Body of pancreas (tissue), 4 donors: Measurements from ENCODE around the gene PARM1. TPM values are rescaled to one million over a fixed set of nuclear protein-coding genes. Genes with fewer than 3 reads are reported as not detected.
A peak's percentile ranks its signal among the peaks of the same experiment; 100 is the strongest.

Experiments
- ATAC-seq: fragments of 150-250 bp; one replicate; pipeline ENCODE4 v1.9.1; 2016
- DNase-seq, 4 donors: peaks; one replicate each; pipeline ENCODE4 v3.0.0-alpha.2; 2019
- H3K27ac ChIP-seq, 4 donors: fragments of 200-600 bp; sonication (generic); 1 replicate in 3 of 4; 2 replicates in 1 of 4; pipeline versions ENCODE4 v1.5.1 to v1.6.1; 2016 to 2019; ENCODE audit warnings: mild to moderate bottlenecking in 1 of 4, mixed read lengths in 1 of 4, moderate library complexity in 1 of 4
- H3K27me3 ChIP-seq, 2 donors: fragments of 200-600 bp; sonication (generic); one replicate each; pipeline ENCODE4 v1.6.0; 2016; ENCODE audit warnings: mild to moderate bottlenecking in 1 of 2
- H3K36me3 ChIP-seq, 2 donors: fragments of 200-600 bp; sonication (generic); replicated peaks in 1 of 2; 2 replicates each; pipeline ENCODE4 v1.5.1; 2016; ENCODE audit warnings: low read depth in 2 of 2; ENCODE audit not compliant: insufficient read depth in 1 of 2
- H3K4me1 ChIP-seq: fragments of 200-600 bp; sonication (generic); one replicate; pipeline ENCODE4 v1.6.0; 2016
- H3K4me3 ChIP-seq, 2 donors: fragments of 200-600 bp; sonication (generic); 1 replicate in 1 of 2; 2 replicates in 1 of 2; pipeline ENCODE4 v1.5.1; 2016 to 2019
- H3K9me3 ChIP-seq, 3 donors: fragments of 200-600 bp; sonication (generic); 1 replicate in 2 of 3; 2 replicates in 1 of 3; pipeline ENCODE4 v1.5.1; 2016
- CTCF ChIP-seq, 7 experiments: fragments of 450-650 bp in 4 of 7; fragments of 200-600 bp in 3 of 7; sonication (generic) in 3 of 7; IDR thresholded peaks; one replicate each; pipeline ENCODE4 v1.5.1; 2016 to 2019; ENCODE audit warnings: antibody characterized with exemption in 7 of 7
- POLR2A ChIP-seq, 3 donors: fragments of 450-650 bp; IDR thresholded peaks; one replicate each; pipeline ENCODE4 v1.6.1; 2016; ENCODE audit warnings: antibody characterized with exemption in 3 of 3, mild to moderate bottlenecking in 2 of 3
- WGBS, 2 donors: methylation state at CpG; one replicate each; pipeline ENCODE4 v1.1.5; 2017; 5-methylcytosine and 5-hydroxymethylcytosine counted together
- intact Hi-C: fragments of 100-400 bp; cut with DNase I; formaldehyde crosslinking; loops from one replicate; pipeline ENCODE4 v1.15.1; 2023
- total RNA-seq, 2 donors: library from RNA; depleted of rRNA; stranded (reverse); fragments of >200 nt; gene quantifications; one replicate each; pipeline ENCODE4 v1.1.0, GENCODE V29; 2016

The PARM1 gene
- total RNA-seq, 2 donors from 2014 or later: 21.0 to 28.7 TPM

DNA sequence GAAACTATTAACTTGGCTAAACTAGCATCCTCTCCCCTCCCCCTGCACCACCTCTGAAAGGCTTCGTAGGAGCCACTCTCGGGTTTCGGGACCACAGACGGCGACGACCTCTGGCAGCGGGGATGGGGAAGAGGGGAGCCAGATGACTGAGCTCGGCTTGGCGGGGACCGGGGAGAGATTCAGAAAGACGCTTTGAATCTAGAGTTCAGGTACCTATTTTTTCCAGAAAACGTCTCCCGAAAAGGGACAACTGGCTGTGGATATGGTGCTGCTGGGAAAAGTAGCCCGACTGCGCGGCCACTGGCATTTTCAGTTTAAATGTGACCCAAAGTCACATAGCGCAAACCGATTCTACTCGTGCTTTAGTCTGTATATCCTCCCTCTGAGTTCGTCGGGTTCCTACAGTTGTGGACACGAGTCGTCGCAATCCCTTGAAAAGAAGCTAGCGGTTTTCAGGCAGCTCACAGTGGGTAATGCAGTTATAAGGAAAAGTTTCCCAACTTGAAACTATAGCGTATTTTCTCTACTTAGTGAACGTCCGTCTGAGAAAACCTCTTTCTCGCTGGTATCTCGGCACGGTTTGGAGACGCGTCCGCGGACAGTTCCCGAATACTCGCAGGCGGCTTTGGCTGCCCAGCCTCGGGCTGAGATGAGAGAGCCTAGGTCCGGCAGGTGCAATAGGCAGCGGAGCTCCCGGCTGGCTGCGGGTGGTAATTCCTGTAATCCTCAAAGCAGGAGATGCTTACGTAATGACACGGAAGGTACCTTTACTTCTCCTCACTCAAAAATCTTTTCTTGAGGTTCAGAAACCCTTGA is 1.3 kb downstream of the PARM1 start:
- peaks cover 14% of the 10 kb centered on the region for H3K4me1 ChIP-seq
- 0 to 3% methylated on average over 35 to 45 of the region's 45 CpGs for WGBS, 2 donors
- H3K4me3 ChIP-seq: peak overlapping the region; percentile 78 to 87
- no peaks in the 10 kb centered on the region for H3K9me3 ChIP-seq
- no peaks in the 10 kb centered on the region for H3K27me3 ChIP-seq
- ATAC-seq: peak; percentile 43
- H3K36me3 ChIP-seq: no peaks in the 10 kb centered on the region
- intact Hi-C loops: no loop called here
- DNase-seq: peak; percentile 51 to 79 (median 70)
- no peak for TF ChIP-seq CTCF (IDR thresholded peaks at IDR 0.05)
- TF ChIP-seq POLR2A (IDR thresholded peaks at IDR 0.05): peak in 2 of 3 donors; percentile 76 to 82
- H3K27ac ChIP-seq: peak overlapping the region in 3 of 4 donors; percentile 91 to 95 (median 93)

DNA sequence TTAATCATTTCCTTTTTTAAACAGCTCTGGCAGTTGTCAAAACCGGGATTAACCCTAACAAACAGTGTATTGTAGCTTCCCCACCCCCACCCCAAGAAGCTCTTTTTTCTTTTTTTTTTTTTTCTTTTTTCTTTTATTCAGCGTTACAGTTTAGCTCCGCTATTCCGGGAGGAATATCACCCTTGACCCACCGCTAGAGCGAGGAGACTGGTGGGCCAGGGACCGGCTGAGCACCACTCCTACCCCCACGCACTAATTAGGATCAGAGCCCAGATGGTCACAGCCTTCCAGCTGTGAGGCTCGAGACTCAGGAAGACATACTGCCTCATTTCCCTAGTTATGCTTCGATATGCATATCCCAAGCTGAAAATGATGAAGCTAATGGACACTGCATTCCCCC is 2.0 kb downstream of the PARM1 start:
- WGBS, 2 donors: 39 to 40% methylated on average over 10 of the region's 10 CpGs
- H3K27me3 ChIP-seq: no peaks in the 10 kb centered on the region
- H3K9me3 ChIP-seq: no peaks in the 10 kb centered on the region
- DNase-seq (no peak), ATAC-seq (no peak)
- H3K27ac ChIP-seq: peak overlapping the region in 3 of 4 donors; percentile 91 to 95 (median 93)
- H3K36me3 ChIP-seq: no peaks in the 10 kb centered on the region
- TF ChIP-seq CTCF (IDR thresholded peaks at IDR 0.05) (no peak), POLR2A (IDR thresholded peaks at IDR 0.05) (no peak)
- H3K4me1 ChIP-seq: peaks cover 14% of the 10 kb centered on the region
- H3K4me3 ChIP-seq: no peak overlapping the region
- intact Hi-C loops: no loop called here

GRCh38 chr4:74941123-74941522 is 8.2 kb downstream of the PARM1 start:
- intact Hi-C loops: no loop called here
- Histone ChIP-seq H3K36me3 (no peaks in the 10 kb centered on the region), H3K4me1 (peaks cover 24% of the 10 kb centered on the region), H3K27ac (no peak overlapping the region), H3K9me3 (no peaks in the 10 kb centered on the region), H3K4me3 (no peak overlapping the region), H3K27me3 (no peaks in the 10 kb centered on the region)
- no peak for DNase-seq
- 80 to 88% methylated on average over 3 of the region's 3 CpGs for WGBS, 2 donors
- TF ChIP-seq CTCF (IDR thresholded peaks at IDR 0.05): no peak
- no peak for TF ChIP-seq POLR2A (IDR thresholded peaks at IDR 0.05)
- no peak for ATAC-seq

DNA sequence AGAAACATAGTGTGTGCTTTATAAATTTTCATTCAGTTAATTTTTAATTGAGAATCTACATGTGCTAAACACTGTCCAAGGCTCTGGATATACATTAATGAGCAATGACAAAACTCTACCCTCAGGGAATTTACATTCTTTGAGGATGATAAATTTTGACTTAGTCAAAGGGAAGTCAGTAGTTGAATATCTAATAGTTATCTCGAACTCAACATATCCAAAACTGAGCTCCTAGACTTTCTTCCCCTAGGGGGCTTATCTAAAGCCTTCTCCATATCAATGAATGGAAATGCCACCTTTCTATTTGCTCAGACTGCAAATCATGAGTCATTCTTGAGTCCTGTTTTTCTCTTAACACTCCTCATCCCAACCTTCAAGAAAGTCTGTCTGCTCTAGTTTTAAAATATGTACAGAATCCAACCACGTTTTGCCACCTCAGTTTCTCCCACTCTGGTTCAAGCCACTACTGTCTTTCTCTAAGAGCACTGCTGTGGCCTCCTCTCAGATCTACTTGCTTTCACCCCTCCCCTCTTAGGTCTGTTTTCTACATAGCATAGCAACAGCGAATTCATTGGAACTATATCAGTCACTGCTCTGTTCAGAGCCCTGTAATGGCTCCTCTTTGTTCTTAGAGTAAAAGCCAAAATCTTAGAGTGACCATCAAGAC is 9.5 kb downstream of the PARM1 start:
- peaks cover 35% of the 10 kb centered on the region for H3K4me1 ChIP-seq
- ATAC-seq: no peak
- no peak overlapping the region for H3K27ac ChIP-seq
- DNase-seq: no peak
- H3K36me3 ChIP-seq: no peaks in the 10 kb centered on the region
- H3K4me3 ChIP-seq: no peak overlapping the region
- intact Hi-C loops: no loop called here
- 76 to 79% methylated on average over 3 of the region's 3 CpGs for WGBS, 2 donors
- H3K27me3 ChIP-seq: no peaks in the 10 kb centered on the region
- TF ChIP-seq POLR2A (IDR thresholded peaks at IDR 0.05) (no peak), CTCF (IDR thresholded peaks at IDR 0.05) (no peak)
- H3K9me3 ChIP-seq: no peaks in the 10 kb centered on the region
